NCI-H2107 treated with DMSO at 0.1 percent for 48 hours (cell line): ENCODE measurements around the gene GCK.
"Not testable (repeated sequence)": the region's sequence is repeated elsewhere in the genome, so short reads cannot be mapped to it uniquely, and the experiment has no call there.

Experiments
- DNase-seq: peaks from one replicate; lab custom pipeline; 2025; ENCODE audit not compliant: unreplicated experiment; lab: John Stamatoyannopoulos, UW

The GCK gene

GRCh38 chr7:44144968-44145478, 44.2 kb downstream of the GCK start:
- no peak for DNase-seq

DNA sequence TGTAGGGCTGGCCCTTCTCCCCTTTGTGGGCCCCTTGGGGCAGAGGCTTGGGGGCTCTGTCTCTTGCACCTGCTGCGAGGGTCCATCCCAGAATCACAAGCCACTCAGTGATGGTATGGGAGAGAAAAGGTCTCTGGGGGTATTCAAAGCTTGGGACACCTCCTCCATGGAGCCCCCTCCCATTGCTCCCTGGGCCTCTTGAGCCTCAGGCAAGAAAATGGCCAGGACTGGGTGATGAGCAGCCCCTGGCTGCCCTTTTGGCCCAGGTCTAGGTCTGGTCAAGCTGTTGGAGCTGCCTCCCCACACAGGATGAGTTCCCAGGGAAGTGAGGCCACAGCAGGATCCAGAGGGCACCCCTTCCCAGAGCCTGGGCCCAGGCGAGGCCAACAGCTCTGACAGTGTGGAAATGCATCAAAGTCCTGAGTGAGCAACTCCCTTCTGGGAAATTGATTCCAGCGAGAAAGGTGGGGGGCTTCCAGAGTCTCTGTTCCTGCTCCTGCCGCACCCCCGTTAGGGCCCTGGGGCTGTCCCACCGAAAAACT, 44.7 kb downstream of the GCK start:
- DNase-seq, result no peak

GRCh38 chr7:44143646-44144250, 45.5 kb downstream of the GCK start:
- no peak for DNase-seq

DNA sequence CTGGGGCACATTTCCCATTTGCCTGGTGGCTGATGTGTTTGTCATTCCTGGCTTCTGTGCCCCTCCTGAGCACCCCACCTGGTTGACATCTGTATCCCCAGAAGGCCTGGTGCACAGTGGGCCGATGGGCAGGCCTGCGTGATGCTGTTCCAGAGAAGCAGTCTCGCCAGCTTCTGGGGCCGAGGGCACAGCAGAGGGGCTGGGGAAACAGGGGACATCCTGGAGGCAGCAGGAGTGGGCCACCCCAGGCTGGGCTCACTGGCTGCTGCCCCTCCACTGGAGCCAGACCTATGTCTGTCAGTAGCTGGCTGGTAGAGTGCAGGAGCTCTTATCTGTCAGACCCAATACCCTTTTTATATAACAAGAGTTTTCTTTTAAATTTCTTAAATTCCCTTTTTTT, 47.2 kb downstream of the GCK start:
- no peak for DNase-seq

DNA sequence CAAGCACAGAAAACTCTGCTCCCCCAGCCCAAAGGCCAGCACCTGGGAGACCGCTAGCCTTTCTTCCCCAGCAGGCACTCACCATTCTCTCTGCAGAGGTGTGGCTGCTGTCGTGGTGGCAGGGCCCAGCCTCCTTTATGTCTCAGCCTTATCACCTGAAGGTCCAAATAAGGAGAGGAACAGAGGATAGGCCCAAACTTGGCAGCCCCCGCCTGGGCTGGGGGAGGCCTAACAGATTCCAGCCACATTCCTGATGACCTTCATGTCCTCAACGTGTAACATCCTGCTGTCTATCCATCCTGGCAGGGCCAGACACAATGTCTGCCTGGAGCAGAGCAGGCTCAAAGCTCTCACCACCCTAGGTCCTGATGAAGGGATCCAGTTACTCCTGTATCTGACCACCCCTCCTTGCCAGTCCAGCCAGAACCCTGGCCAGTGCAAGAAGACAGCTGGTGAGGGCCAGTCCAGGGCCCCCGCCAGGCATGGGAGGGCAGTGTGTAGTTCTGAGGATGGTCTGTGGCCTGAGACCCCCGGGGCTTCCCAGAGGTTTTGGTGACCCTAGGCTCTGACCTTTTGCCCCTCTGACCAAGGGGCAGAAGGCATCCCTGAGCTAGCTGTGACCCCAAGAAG, 47.9 kb downstream of the GCK start, which contains the start of gene MYL7:
Gene MYL7 (minus strand): TSS at position 112 of the 630 bp plus-strand sequence. CDS start 27 bp downstream, at position 85.
- no peak for DNase-seq

- DNase-seq, result no peak
Observed at GRCh38 chr7:44140341-44140740, 48.9 kb downstream of the GCK start.

DNA sequence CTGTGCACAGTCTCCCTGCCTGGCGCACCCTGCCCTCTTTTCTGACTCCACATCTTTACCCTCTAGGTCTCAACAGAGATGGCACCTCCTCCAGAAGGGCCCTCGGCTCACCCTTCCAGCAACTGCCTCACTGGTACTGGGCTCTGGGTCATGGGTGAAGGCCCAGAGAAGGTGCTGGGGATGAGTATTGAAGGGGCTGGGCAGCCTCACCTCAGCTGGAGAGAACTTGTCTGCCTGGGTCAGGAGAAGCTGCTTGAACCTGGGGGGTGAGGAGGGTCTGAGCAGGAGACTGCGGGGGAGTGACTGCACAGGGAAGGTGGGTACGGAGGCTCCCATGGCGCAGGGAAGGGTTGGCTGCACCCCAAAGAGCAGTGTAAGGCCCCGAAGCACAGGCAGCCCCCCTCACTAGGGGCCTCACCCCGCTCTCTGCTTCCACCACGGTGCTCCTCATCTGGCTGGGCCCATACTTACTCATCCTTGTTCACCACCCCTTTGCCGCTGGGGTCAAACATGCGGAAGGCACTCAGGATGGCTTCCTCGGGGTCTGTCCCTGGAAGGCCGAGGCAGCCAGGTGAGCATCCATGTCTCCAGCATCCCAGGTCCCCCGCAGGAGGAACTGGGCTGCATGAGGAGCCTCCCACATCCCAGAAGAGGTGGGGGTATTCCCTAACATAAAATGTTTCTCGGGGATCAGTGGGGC, 49.8 kb downstream of the GCK start:
- DNase-seq, result no peak

DNA sequence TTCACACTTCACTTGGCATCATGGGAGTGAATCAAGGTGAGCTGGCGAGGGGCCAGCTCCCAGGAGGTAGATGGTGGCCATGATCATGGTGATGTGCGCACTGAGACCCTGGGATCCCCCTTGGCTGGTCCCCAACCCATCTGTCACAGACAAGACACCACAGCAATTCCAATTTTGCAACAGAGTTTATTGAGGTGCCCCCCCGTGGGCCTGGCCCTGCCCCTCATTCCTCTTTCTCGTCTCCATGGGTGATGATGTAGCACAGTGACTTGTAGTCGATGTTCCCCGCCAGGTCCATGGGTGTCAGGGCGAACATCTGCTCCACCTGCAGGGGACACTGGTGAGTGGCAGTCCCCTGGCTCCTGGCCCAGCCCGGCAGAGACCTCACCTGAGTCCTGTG, 50.5 kb downstream of the GCK start:
- DNase-seq, result no peak

DNA sequence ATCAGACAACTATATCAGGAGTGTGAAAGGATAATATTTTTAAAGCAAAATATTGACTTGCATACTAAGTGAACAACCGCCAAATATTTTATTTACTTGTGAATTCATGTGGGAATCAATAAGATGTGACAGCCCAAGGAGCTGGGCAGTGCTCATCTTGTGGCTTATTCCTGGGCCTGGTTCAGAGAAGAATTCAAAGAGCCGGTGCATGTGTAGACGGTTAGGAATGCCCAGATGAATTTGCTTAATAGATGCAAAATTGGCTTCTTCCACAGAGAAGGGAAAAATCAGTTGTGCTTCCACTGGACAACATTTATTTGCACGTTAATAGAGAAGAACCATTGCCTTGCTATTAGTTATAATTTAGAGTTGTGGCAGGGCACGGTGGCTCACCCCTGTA, 52.5 kb downstream of the GCK start:
- no peak for DNase-seq

DNA sequence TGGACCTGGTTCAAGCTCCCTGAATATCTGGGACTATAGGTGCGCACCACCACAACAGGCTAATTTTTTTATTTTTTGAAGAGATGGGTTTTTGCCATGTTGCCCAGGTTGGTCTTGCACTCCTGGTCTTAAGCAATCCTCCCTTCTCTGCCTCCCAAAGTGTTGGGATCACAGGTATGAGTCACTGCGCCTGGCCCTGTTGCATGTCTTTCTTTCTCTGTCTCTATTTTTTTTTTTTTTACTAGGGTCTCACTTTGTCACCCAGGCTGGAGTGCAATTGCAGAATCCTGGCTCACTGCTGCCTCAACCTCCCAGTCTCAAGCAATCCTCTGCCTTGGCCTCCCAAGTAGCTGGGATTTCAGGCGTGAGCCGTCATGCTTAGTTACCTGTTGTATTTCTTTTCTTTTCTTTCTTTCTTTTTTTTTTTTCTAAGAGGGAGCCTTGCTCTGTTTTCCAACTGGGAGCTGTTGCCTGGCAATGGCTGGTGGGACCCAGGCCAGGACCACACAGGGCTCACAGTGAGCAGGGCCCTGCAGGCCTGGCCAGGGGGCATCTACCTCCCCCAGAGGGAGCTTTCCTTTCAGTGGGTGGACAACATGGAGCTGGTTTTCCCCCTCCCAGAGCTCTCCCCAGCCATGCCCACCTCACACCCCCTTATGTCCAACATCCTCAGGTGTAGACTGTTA, 54.2 kb downstream of the GCK start:
- no peak for DNase-seq

- no peak for DNase-seq
Observed at GRCh38 chr7:44133295-44133694, 55.9 kb downstream of the GCK start.

GRCh38 chr7:44132039-44132438, 57.2 kb downstream of the GCK start:
- no peak for DNase-seq

DNA sequence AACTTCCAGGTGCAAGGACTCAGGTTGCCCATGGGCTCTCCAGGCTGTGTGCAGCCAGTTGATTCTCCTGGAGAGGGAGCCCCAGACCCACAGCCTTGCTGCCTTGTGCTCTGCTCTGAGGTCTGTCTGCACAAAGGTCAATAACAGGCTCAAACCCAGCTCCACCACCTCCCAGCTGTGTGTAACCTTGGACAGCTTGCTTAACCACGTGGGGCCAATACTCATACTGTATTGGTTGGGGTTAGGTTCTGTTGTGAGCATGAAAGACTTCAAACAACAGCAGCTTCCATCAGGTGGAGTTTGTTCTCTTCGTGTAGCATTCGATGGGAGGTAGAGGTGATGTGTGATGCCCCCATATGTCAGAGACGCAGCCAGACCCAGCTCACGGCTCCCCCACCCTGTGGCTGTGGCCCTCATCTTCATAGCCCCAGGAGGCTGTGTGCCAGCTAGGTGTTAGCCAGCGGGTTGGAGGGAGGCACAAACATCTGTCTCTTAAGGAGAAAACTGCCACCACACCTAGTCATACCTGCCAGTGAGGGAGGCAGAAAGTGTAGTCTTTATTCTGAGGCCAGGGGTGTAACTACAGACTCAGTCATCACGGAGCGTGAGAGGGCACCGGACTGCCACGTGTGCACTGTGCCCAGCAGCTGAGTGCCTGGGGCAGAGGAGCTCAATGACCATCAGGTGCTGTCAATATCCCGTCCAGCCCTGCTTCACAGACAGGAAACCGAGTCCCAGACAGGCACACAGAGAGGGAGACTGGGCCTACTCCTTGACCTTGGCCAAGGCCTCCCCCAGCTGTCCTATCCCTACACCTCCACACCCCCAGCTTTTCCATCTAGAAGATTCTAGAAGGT, 57.8 kb downstream of the GCK start:
- DNase-seq, result no peak

DNA sequence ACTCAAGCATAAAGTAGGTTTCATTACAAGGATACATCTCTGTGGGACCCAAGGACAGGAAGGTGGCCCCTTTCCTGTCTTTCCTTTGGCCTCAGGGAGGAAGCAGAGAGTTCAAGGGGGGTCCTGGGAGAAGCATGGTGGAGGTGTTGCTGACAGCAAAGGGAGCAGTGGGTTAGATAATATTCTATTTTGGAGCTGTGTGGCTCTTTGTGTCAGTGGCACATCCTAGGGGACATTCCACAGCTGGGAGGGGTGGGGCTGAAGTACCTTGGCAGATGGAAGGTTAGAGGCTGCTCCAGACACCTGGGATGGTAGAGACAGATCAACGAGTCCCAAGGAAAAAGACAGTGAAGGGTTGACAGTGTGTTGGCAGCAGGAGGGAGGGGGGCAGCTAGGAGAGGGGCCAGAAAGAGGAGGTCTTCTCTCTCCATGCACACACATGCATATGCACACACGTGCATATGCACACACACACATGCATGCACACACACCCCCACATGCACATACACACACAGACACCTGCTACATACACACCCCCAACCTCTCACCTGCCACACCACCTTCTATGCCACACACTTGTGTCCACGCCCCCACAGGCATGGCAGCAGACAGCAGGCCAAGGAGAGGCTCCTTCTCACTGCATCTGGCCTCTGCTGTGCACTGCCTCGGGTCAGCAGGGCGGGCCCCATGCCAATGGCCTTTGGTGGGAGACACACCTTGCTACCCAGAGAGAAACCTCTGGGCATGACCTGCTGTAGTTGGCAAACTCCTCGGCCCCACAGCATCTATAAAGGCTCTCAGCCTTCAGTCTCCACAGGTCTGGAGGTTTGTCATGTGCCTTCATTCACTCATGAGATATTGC, 60.3 kb downstream of the GCK start:
- DNase-seq, result no peak

DNA sequence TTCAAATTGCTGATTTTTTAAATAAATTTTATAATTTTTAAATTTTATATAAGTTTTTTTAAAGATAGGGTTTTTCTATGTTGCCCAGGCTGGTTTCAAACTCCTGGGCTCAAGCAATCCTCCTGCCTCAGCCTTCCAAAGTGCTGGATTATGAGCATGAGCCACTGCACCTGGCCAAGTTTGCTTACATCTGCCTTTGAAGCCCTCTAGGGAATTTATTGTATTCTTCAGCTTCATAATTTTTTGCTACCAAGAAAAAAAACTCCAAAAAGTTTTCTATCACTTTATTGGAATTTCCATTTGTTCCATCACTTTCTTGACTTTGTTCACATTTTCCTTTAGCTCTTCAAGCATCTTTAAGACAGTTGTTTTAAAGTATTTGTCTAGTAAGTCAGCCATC, 62.1 kb downstream of the GCK start:
- no peak for DNase-seq

DNA sequence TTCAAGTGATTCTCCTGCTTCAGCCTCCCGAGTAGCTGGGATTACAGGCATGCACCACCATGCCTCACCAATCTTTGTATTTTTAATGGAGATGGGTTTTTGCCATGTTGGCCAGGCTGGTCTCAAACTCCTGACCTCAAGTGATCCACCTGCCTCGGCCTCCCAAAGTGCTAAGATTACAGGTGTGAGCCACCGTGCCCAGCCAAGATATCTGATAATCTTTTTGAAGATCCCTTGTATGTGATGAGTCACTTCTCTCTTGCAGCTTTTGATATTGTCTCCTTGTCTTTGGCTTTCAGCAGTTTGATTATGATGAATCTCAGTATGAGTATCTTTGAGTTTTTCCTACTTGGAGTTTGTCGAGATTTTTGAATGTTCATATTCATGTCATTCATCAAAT, 62.7 kb downstream of the GCK start:
- DNase-seq, result not testable (repeated sequence)

DNA sequence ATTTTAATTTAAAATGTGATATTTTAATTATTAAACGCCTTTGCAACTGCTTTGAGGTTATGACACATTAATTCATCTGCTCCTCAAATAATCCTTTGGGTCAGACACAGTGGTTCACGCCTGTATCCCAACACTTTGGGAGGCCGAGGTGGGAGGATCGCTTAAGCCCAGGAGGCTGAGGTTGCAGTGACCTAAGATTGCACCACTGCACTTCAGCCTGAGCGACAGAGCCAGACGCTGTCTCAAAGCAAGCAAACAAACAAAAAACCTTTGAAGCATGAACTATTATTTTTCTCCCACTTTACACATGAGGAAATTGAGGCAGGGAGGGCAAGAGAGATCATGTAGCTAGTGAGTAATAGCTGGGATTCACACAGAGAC, 64.4 kb downstream of the GCK start:
- no peak for DNase-seq

GRCh38 chr7:44123190-44124003, 65.8 kb downstream of the GCK start, which contains the start of gene POLD2:
Gene POLD2, minus strand, starts transcription at chr7:44123548. Its CDS starts 1,495 bp downstream, at chr7:44122053.
- DNase-seq, result peak; percentile 94

GRCh38 chr7:44122529-44122928, 66.7 kb downstream of the GCK start:
- DNase-seq, result no peak
